Left ventricle myocardium inferior (tissue), 1 donor: ENCODE measurements around the gene SYTL3. TPM values are rescaled to one million over a fixed set of nuclear protein-coding genes. Genes with fewer than 3 reads are reported as not detected.

Source experiments
- DNase-seq: peaks from one replicate; pipeline ENCODE4 v3.0.0-alpha.2; 2020
- H3K27ac ChIP-seq: fragments of 200-600 bp; replicated peaks from 2 replicates; pipeline ENCODE4 v1.8.0; 2021
- H3K27me3 ChIP-seq: fragments of 200-600 bp; 2 replicates; pipeline ENCODE4 v1.8.0; 2021; ENCODE audit warnings: low read depth
- H3K36me3 ChIP-seq: fragments of 200-600 bp; 2 replicates; pipeline ENCODE4 v1.8.0; 2021
- H3K4me1 ChIP-seq: fragments of 200-600 bp; 2 replicates; pipeline ENCODE4 v1.8.0; 2021
- H3K4me3 ChIP-seq: fragments of 200-600 bp; 2 replicates; pipeline ENCODE4 v1.8.0; 2021; ENCODE audit warnings: mild to moderate bottlenecking, moderate library complexity
- H3K9me3 ChIP-seq: fragments of 200-600 bp; replicated peaks from 2 replicates; pipeline ENCODE4 v1.8.0; 2021
- CTCF ChIP-seq: fragments of 200-600 bp; IDR thresholded peaks from 2 replicates; pipeline ENCODE4 v1.8.0; 2021; ENCODE audit warnings: antibody characterized with exemption, mild to moderate bottlenecking, borderline replicate concordance
- intact Hi-C: fragments of 100-400 bp; cut with micrococcal nuclease; formaldehyde crosslinking; loops from one replicate; pipeline ENCODE4 v1.11.0; 2022
- total RNA-seq: library from RNA; stranded (reverse); fragmentation: NEBNext Ultra II Directional; extraction: Animal tissue kit (Norgen Biotek cat#: 25700); gene quantifications from one replicate; pipeline ENCODE4 v1.2.1, GENCODE V29; 2021
- donor health status: DM: no; HTN: yes; CAD: no; lungs with severe emphysema.

The SYTL3 gene
- total RNA-seq, 1 donor from 2014 or later = 11.2 TPM

- intact Hi-C loops = no loop called here
- Histone ChIP-seq H3K36me3 (peaks cover 94% of the 10 kb centered on the region), H3K27ac (peak overlapping the region; percentile 85), H3K27me3 (no peaks in the 10 kb centered on the region), H3K9me3 (no peaks in the 10 kb centered on the region), H3K4me3 (no peak overlapping the region), H3K4me1 (peaks cover 67% of the 10 kb centered on the region)
- no peak for DNase-seq
- no peak for TF ChIP-seq CTCF
Observed at GRCh38 chr6:158772851-158773371, 123.1 kb downstream of the SYTL3 start.

GRCh38 chr6:158773581-158774449 is 124.0 kb downstream of the SYTL3 start:
- peaks cover 94% of the 10 kb centered on the region for H3K36me3 ChIP-seq
- intact Hi-C loops = no loop called here
- no peaks in the 10 kb centered on the region for H3K9me3 ChIP-seq
- no peaks in the 10 kb centered on the region for H3K27me3 ChIP-seq
- no peak overlapping the region for H3K4me3 ChIP-seq
- TF ChIP-seq CTCF = no peak
- no peak for DNase-seq
- H3K4me1 ChIP-seq = peaks cover 67% of the 10 kb centered on the region
- H3K27ac ChIP-seq = peak overlapping the region; percentile 85

- Histone ChIP-seq H3K27me3 (no peaks in the 10 kb centered on the region), H3K9me3 (no peaks in the 10 kb centered on the region), H3K36me3 (peaks cover 93% of the 10 kb centered on the region), H3K27ac (no peak overlapping the region), H3K4me3 (no peak overlapping the region), H3K4me1 (peaks cover 64% of the 10 kb centered on the region)
- no peak for DNase-seq
- TF ChIP-seq CTCF = no peak
- intact Hi-C loops = no loop called here
Observed at GRCh38 chr6:158774717-158775449, 125.0 kb downstream of the SYTL3 start.

- H3K36me3 ChIP-seq = peaks cover 93% of the 10 kb centered on the region
- no peak for DNase-seq
- H3K4me3 ChIP-seq = no peak overlapping the region
- peaks cover 54% of the 10 kb centered on the region for H3K4me1 ChIP-seq
- H3K27ac ChIP-seq = no peak overlapping the region
- TF ChIP-seq CTCF = no peak
- no peaks in the 10 kb centered on the region for H3K27me3 ChIP-seq
- no peaks in the 10 kb centered on the region for H3K9me3 ChIP-seq
- intact Hi-C loops = no loop called here
Observed at GRCh38 chr6:158775832-158776231, 126.0 kb downstream of the SYTL3 start.

- Histone ChIP-seq H3K4me1 (peaks cover 46% of the 10 kb centered on the region), H3K36me3 (peaks cover 93% of the 10 kb centered on the region), H3K27me3 (no peaks in the 10 kb centered on the region), H3K4me3 (no peak overlapping the region), H3K27ac (no peak overlapping the region), H3K9me3 (no peaks in the 10 kb centered on the region)
- intact Hi-C loops = no loop called here
- DNase-seq = no peak
- no peak for TF ChIP-seq CTCF
Observed at GRCh38 chr6:158776737-158777136, 126.9 kb downstream of the SYTL3 start.
